CD14-positive monocyte (primary cell): ENCODE data around the gene MED6. TPM values are rescaled to one million over a fixed set of nuclear protein-coding genes. Genes with fewer than 3 reads are reported as not detected.
A peak's percentile ranks its signal among the peaks of the same experiment; 100 is the strongest.

Source experiments
- DNase-seq, 3 donors: peaks; one replicate each; pipeline ENCODE4 v3.0.0-alpha.2; 2011 to 2022
- H2AFZ ChIP-seq: 2 replicates; pipeline ENCODE4 v1.6.0; 2012; ENCODE audit warnings: mild to moderate bottlenecking, low read depth, low read length, inconsistent platforms; ENCODE audit not compliant: insufficient read depth, poor library complexity, severe bottlenecking
- H3K27ac ChIP-seq, 2 donors: 1 replicate in 1 of 2; 2 replicates in 1 of 2; pipeline ENCODE4 v1.5.1; 2012 to 2013; ENCODE audit warnings: low read length in 2 of 2, control low read depth in 1 of 2, inconsistent platforms in 1 of 2, low read depth in 1 of 2, mild to moderate bottlenecking in 1 of 2
- H3K27me3 ChIP-seq, 2 donors: one replicate each; pipeline versions ENCODE4 v1.6.0 to v1.6.1; 2011 to 2013; ENCODE audit warnings: low read length in 2 of 2; ENCODE audit not compliant: control insufficient read depth in 2 of 2, insufficient read depth in 2 of 2
- H3K36me3 ChIP-seq, 2 donors: replicated peaks in 1 of 2; 1 replicate in 1 of 2; 2 replicates in 1 of 2; pipeline versions ENCODE4 v1.5.1 to v1.6.1; 2012 to 2013; ENCODE audit warnings: low read length in 2 of 2, control low read depth in 1 of 2, inconsistent platforms in 1 of 2, mild to moderate bottlenecking in 1 of 2; ENCODE audit not compliant: insufficient read depth in 2 of 2, control insufficient read depth in 1 of 2
- H3K4me1 ChIP-seq, 2 donors: 1 replicate in 1 of 2; 2 replicates in 1 of 2; pipeline versions ENCODE4 v1.5.1 to v1.6.1; 2012 to 2013; ENCODE audit warnings: low read length in 2 of 2, control low read depth in 1 of 2, inconsistent platforms in 1 of 2, mild to moderate bottlenecking in 1 of 2, moderate library complexity in 1 of 2; ENCODE audit not compliant: insufficient read depth in 2 of 2, control insufficient read depth in 1 of 2
- H3K4me2 ChIP-seq: replicated peaks from 2 replicates; pipeline ENCODE3; 2012; ENCODE audit warnings: low read length, moderate library complexity, mild to moderate bottlenecking; ENCODE audit not compliant: poor library complexity, severe bottlenecking; ENCODE audit errors: extremely low read depth
- H3K4me3 ChIP-seq, 3 experiments: fragments of 200-600 bp in 1 of 3; sonication (generic) in 1 of 3; replicated peaks in 1 of 3; 1 replicate in 2 of 3; 2 replicates in 1 of 3; pipeline ENCODE4 v1.5.1; 2011 to 2013; ENCODE audit warnings: low read length in 3 of 3, mild to moderate bottlenecking in 3 of 3, control low read depth in 2 of 3, low read depth in 2 of 3, inconsistent platforms in 1 of 3, moderate library complexity in 1 of 3
- H3K79me2 ChIP-seq: 2 replicates; pipeline ENCODE4 v1.6.0; 2012; ENCODE audit warnings: mild to moderate bottlenecking, control low read depth, inconsistent platforms, low read length, moderate library complexity; ENCODE audit not compliant: insufficient read depth
- H3K9ac ChIP-seq: 2 replicates; pipeline ENCODE4 v1.6.0; 2017; ENCODE audit warnings: low read length, mild to moderate bottlenecking; ENCODE audit not compliant: insufficient read depth, poor library complexity, severe bottlenecking
- H3K9me3 ChIP-seq, 2 donors: replicated peaks in 1 of 2; 1 replicate in 1 of 2; 2 replicates in 1 of 2; pipeline versions ENCODE4 v1.5.1 to v1.6.1; 2012 to 2013; ENCODE audit warnings: low read length in 2 of 2, control low read depth in 1 of 2; ENCODE audit not compliant: control insufficient read depth in 1 of 2, insufficient read depth in 1 of 2
- H4K20me1 ChIP-seq: 2 replicates; pipeline ENCODE4 v1.6.0; 2012; ENCODE audit warnings: mild to moderate bottlenecking, low read length, control low read depth, moderate library complexity; ENCODE audit not compliant: insufficient read depth
- H3K27ac Mint-ChIP-seq, 7 donors: one replicate each; pipeline ENCODE4 v1.8.0; 2020; ENCODE audit warnings: mild to moderate bottlenecking in 7 of 7, mixed read lengths in 7 of 7, moderate library complexity in 6 of 7, inconsistent platforms in 2 of 7
- H3K27me3 Mint-ChIP-seq, 3 donors: one replicate each; pipeline ENCODE4 v1.8.0; 2021 to 2022; ENCODE audit warnings: low read depth in 3 of 3, mild to moderate bottlenecking in 3 of 3, mixed read lengths in 3 of 3, moderate library complexity in 3 of 3, inconsistent platforms in 1 of 3
- H3K36me3 Mint-ChIP-seq, 2 donors: one replicate each; pipeline ENCODE4 v1.8.0; 2020; ENCODE audit warnings: mixed read lengths in 2 of 2, inconsistent platforms in 1 of 2, mild to moderate bottlenecking in 1 of 2
- H3K4me1 Mint-ChIP-seq: one replicate; pipeline ENCODE4 v1.8.0; 2020; ENCODE audit warnings: mild to moderate bottlenecking, mixed read lengths
- H3K4me3 Mint-ChIP-seq, 2 donors: one replicate each; pipeline ENCODE4 v1.8.0; 2020; ENCODE audit warnings: mild to moderate bottlenecking in 2 of 2, mixed read lengths in 2 of 2, moderate library complexity in 1 of 2
- H3K9me3 Mint-ChIP-seq, 7 donors: one replicate each; pipeline ENCODE4 v1.8.0; 2020 to 2022; ENCODE audit warnings: mixed read lengths in 7 of 7, mild to moderate bottlenecking in 6 of 7, moderate library complexity in 6 of 7, inconsistent platforms in 2 of 7
- WGBS: methylation state at CpG from one replicate; pipeline ENCODE4 v1.1.5; 2013; ENCODE audit warnings: missing lambda C conversion rate; ENCODE audit not compliant: insufficient coverage; 5-methylcytosine and 5-hydroxymethylcytosine counted together
- intact Hi-C, 2 donors: fragments of 100-400 bp; cut with micrococcal nuclease; formaldehyde crosslinking; loops; one replicate each; pipeline versions ENCODE4 v1.15.0 to v1.15.1; 2023
- polyA plus RNA-seq, 3 donors: library from polyadenylated mRNA; depleted of rRNA in 1 of 3; unstranded in 2 of 3; stranded (reverse) in 1 of 3; fragments of 300-500 nt in 2 of 3; fragments of >200 nt in 1 of 3; fragmentation: Illumina TruSeq in 2 of 3; gene quantifications; 1 replicate in 2 of 3; 2 replicates in 1 of 3; pipeline ENCODE4 v1.2.3, GENCODE V29; 2012 to 2021
- TF ChIP-seq, protein P1 (sequence below): fragments of 200-600 bp; IDR thresholded peaks from one replicate; pipeline ENCODE4 v1.8.0; 2022; ENCODE audit warnings: antibody characterized with exemption, mild to moderate bottlenecking

Gene MED6
- polyA plus RNA-seq, 3 donors = 11.9 to 22.3 (median 19.4) TPM

- H3K27me3 Mint-ChIP-seq = peaks cover 0 to 1% (median 0%) of the 10 kb centered on the region in 3 donors
These were observed 24.5 kb upstream of the MED6 start for GRCh38 chr14:70624972-70625371.

GRCh38 chr14:70622111-70622712 lies 21.8 kb upstream of the MED6 start:
- H3K27me3 Mint-ChIP-seq = peaks cover 4 to 6% (median 6%) of the 10 kb centered on the region in 3 donors

More at GRCh38 chr14:70624972-70625371, 24.5 kb upstream of the MED6 start:
- H3K27ac ChIP-seq = no peak overlapping the region
- H2AFZ ChIP-seq = no peak overlapping the region
- Mint-ChIP-seq H3K9me3 (peaks cover 9 to 29% (median 19%) of the 10 kb centered on the region in 7 donors), H3K27ac (no peak overlapping the region), H3K36me3 (no peaks in the 10 kb centered on the region), H3K4me1 (no peaks in the 10 kb centered on the region), H3K4me3 (no peak overlapping the region)
- no peaks in the 10 kb centered on the region for H3K36me3 ChIP-seq
- H3K4me3 ChIP-seq = no peak overlapping the region
- no peak for DNase-seq
- no peaks in the 10 kb centered on the region for H3K4me1 ChIP-seq
- peaks cover 4 to 5% of the 10 kb centered on the region in 2 donors for H3K9me3 ChIP-seq
- H3K79me2 ChIP-seq = no peaks in the 10 kb centered on the region
- H3K4me2 ChIP-seq = no peak overlapping the region
- no peaks in the 10 kb centered on the region for H4K20me1 ChIP-seq
- no CpG with 5 or more reads among the region's 1 CpG for WGBS
- TF ChIP-seq, protein P1, sequence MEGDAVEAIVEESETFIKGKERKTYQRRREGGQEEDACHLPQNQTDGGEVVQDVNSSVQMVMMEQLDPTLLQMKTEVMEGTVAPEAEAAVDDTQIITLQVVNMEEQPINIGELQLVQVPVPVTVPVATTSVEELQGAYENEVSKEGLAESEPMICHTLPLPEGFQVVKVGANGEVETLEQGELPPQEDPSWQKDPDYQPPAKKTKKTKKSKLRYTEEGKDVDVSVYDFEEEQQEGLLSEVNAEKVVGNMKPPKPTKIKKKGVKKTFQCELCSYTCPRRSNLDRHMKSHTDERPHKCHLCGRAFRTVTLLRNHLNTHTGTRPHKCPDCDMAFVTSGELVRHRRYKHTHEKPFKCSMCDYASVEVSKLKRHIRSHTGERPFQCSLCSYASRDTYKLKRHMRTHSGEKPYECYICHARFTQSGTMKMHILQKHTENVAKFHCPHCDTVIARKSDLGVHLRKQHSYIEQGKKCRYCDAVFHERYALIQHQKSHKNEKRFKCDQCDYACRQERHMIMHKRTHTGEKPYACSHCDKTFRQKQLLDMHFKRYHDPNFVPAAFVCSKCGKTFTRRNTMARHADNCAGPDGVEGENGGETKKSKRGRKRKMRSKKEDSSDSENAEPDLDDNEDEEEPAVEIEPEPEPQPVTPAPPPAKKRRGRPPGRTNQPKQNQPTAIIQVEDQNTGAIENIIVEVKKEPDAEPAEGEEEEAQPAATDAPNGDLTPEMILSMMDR = no peak
- H3K27me3 ChIP-seq = no peaks in the 10 kb centered on the region
- intact Hi-C loops = loop anchor here (5.0 to 10.0 kb wide), 3 partner anchors 87 to 192 kb away; no protein-coding TSS in a partner anchor
- H3K9ac ChIP-seq = no peak overlapping the region

More at GRCh38 chr14:70622111-70622712, 21.8 kb upstream of the MED6 start:
- Histone ChIP-seq H3K4me2 (no peak overlapping the region), H3K9ac (no peak overlapping the region), H3K36me3 (no peaks in the 10 kb centered on the region), H4K20me1 (no peaks in the 10 kb centered on the region), H3K27me3 (peaks cover 0 to 7% of the 10 kb centered on the region in 2 donors), H3K79me2 (no peaks in the 10 kb centered on the region), H2AFZ (no peak overlapping the region), H3K4me1 (no peaks in the 10 kb centered on the region), H3K9me3 (peaks cover 4 to 5% of the 10 kb centered on the region in 2 donors), H3K27ac (no peak overlapping the region), H3K4me3 (no peak overlapping the region)
- Mint-ChIP-seq H3K4me1 (no peaks in the 10 kb centered on the region), H3K4me3 (no peak overlapping the region), H3K36me3 (no peaks in the 10 kb centered on the region), H3K9me3 (peaks cover 8 to 20% (median 13%) of the 10 kb centered on the region in 7 donors), H3K27ac (no peak overlapping the region)
- peak in 2 of 3 donors; percentile 48 to 55 for DNase-seq
- TF ChIP-seq, protein P1 = peak; percentile 72
- 14% methylated on average over 1 of the region's 3 CpGs for WGBS
- intact Hi-C loops = loop anchor here (5.0 to 10.0 kb wide), 3 partner anchors 90 to 195 kb away; no protein-coding TSS in a partner anchor
